HEK293T (cell line): ENCODE measurements around the gene TRIM16.
"Not testable (repeated sequence)": the region's sequence is repeated elsewhere in the genome, so short reads cannot be mapped to it uniquely, and the experiment has no call there.

Source experiments
- FOXK2 ChIP-seq: fragments of 450-650 bp; IDR thresholded peaks from 2 replicates; pipeline ENCODE4 v1.6.1; 2016; ENCODE audit warnings: mild to moderate bottlenecking
- FOXM1 ChIP-seq: fragments of 450-650 bp; IDR thresholded peaks from 2 replicates; pipeline ENCODE4 v1.6.1; 2017; ENCODE audit warnings: mild to moderate bottlenecking, borderline replicate concordance
- L3MBTL2 ChIP-seq: fragments of 450-650 bp; conservative IDR thresholded peaks from 2 replicates; pipeline ENCODE4 v1.6.1; 2016; ENCODE audit warnings: mild to moderate bottlenecking
- SP1 ChIP-seq: fragments of 450-650 bp; IDR thresholded peaks from 2 replicates; pipeline ENCODE4 v1.6.1; 2017
- ZNF384 ChIP-seq: fragments of 450-650 bp; IDR thresholded peaks from 2 replicates; pipeline ENCODE4 v1.6.1; 2016
- TF ChIP-seq, protein P1 (sequence below): fragments of 450-650 bp; IDR thresholded peaks from 2 replicates; pipeline ENCODE4 v1.6.1; 2016

DNA sequence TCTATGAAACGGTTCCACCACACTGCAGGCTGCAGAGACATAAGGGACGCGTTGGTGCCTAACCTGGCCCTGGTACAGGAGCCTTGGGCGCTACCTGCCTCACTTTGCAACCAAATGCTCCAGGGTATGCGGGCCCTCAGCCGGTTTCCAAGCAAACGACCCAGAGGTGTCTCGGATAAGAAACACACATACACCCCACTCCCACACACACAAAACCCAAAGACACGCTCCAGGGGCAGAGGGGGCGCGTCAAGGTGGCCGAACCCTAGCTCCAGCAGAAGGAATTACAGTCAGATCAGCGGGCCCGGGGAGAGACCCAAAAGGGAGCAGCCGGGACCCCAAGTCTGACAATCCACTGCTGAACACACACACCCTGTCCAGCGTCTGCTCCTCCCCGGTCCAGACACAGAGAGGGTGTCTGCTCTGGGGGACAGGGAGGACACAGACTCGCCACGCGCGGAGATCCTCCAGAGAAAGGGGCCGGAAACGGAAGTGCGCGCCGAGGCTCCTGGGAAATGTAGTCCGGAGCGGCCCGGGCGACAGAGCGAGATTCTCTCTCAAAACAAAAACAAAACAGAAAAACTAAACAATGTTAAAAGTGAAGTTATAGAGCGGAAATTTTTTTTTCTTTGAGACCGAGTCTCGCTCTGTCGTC lies at the start of gene TRIM16:
- TF ChIP-seq, protein P1, sequence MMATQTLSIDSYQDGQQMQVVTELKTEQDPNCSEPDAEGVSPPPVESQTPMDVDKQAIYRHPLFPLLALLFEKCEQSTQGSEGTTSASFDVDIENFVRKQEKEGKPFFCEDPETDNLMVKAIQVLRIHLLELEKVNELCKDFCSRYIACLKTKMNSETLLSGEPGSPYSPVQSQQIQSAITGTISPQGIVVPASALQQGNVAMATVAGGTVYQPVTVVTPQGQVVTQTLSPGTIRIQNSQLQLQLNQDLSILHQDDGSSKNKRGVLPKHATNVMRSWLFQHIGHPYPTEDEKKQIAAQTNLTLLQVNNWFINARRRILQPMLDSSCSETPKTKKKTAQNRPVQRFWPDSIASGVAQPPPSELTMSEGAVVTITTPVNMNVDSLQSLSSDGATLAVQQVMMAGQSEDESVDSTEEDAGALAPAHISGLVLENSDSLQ: not testable (repeated sequence)
- TF ChIP-seq L3MBTL2, SP1, FOXM1, FOXK2, ZNF384: not testable (repeated sequence)
